ENCODE results near the gene ATP6V1B1. TPM values are rescaled to one million over a fixed set of nuclear protein-coding genes. Genes with fewer than 3 reads are reported as not detected.

ATP6V1B1 gene
- total and polyA plus RNA-seq, 7 donors: 0.16 to 1.9 (median 0.66) TPM; not detected in 4

GRCh38 chr2:70892750-70893149 is 43.0 kb upstream of the ATP6V1B1 start:
- H3K27me3 ChIP-seq: peaks cover 25 to 100% (median 78%) of the 10 kb centered on the region in 3 donors
- no peak overlapping the region for H3K4me3 ChIP-seq
- TF ChIP-seq POLR2AphosphoS5 (IDR thresholded peaks at IDR 0.05) (no peak), EP300 (IDR thresholded peaks at IDR 0.05) (no peak), POLR2A (IDR thresholded peaks at IDR 0.05) (no peak), CTCF (IDR thresholded peaks at IDR 0.05) (no peak)
- H3K36me3 ChIP-seq: no peaks in the 10 kb centered on the region
- no peaks in the 10 kb centered on the region for H3K9me3 ChIP-seq
- intact Hi-C loops (cut with DNase I): no loop called here
- 44 to 63% methylated on average over 5 of the region's 5 CpGs for WGBS, 2 donors
- H3K4me1 ChIP-seq: peaks cover 0 to 17% (median 16%) of the 10 kb centered on the region in 4 donors
- no peak overlapping the region for H3K27ac ChIP-seq
- no peak for DNase-seq

GRCh38 chr2:70893186-70893585 is 42.5 kb upstream of the ATP6V1B1 start:
- Histone ChIP-seq H3K4me3 (no peak overlapping the region), H3K9me3 (no peaks in the 10 kb centered on the region), H3K4me1 (peaks cover 0 to 13% (median 12%) of the 10 kb centered on the region in 4 donors), H3K27ac (no peak overlapping the region), H3K36me3 (no peaks in the 10 kb centered on the region), H3K27me3 (peaks cover 20 to 100% (median 78%) of the 10 kb centered on the region in 3 donors)
- no peak for DNase-seq
- TF ChIP-seq POLR2AphosphoS5 (IDR thresholded peaks at IDR 0.05) (no peak), CTCF (IDR thresholded peaks at IDR 0.05) (no peak), EP300 (IDR thresholded peaks at IDR 0.05) (no peak), POLR2A (IDR thresholded peaks at IDR 0.05) (no peak)
- WGBS, 2 donors: 44 to 49% methylated on average over 2 of the region's 2 CpGs
- intact Hi-C loops (cut with DNase I): no loop called here

- WGBS, 2 donors: 81 to 86% methylated on average over 4 of the region's 4 CpGs
- intact Hi-C loops (cut with DNase I): no loop called here
- TF ChIP-seq POLR2A (IDR thresholded peaks at IDR 0.05) (no peak), EP300 (IDR thresholded peaks at IDR 0.05) (no peak), CTCF (IDR thresholded peaks at IDR 0.05) (no peak), POLR2AphosphoS5 (IDR thresholded peaks at IDR 0.05) (no peak)
- H3K36me3 ChIP-seq: no peaks in the 10 kb centered on the region
- peaks cover 0 to 5% (median 3%) of the 10 kb centered on the region in 4 donors for H3K4me1 ChIP-seq
- no peak for DNase-seq
- no peak overlapping the region for H3K27ac ChIP-seq
- H3K9me3 ChIP-seq: no peaks in the 10 kb centered on the region
- H3K27me3 ChIP-seq: peaks cover 21 to 100% (median 79%) of the 10 kb centered on the region in 3 donors
- no peak overlapping the region for H3K4me3 ChIP-seq
Measured at GRCh38 chr2:70894765-70895164, 40.9 kb upstream of the ATP6V1B1 start.

- peaks cover 23 to 100% (median 82%) of the 10 kb centered on the region in 3 donors for H3K27me3 ChIP-seq
- no peaks in the 10 kb centered on the region for H3K9me3 ChIP-seq
- H3K4me3 ChIP-seq: no peak overlapping the region
- intact Hi-C loops (cut with DNase I): no loop called here
- peaks cover 0 to 10% (median 8%) of the 10 kb centered on the region in 4 donors for H3K4me1 ChIP-seq
- no peak overlapping the region for H3K27ac ChIP-seq
- DNase-seq: no peak
- no peak for TF ChIP-seq EP300 (IDR thresholded peaks at IDR 0.05)
- no peak for TF ChIP-seq POLR2AphosphoS5 (IDR thresholded peaks at IDR 0.05)
- no peak for TF ChIP-seq CTCF (IDR thresholded peaks at IDR 0.05)
- TF ChIP-seq POLR2A (IDR thresholded peaks at IDR 0.05): no peak
- WGBS, 2 donors: 70 to 78% methylated on average over 3 of the region's 3 CpGs
- H3K36me3 ChIP-seq: no peaks in the 10 kb centered on the region
Measured at GRCh38 chr2:70895249-70895648, 40.5 kb upstream of the ATP6V1B1 start.

All from sigmoid colon (tissue), 7 donors.